22Rv1 (cell line): Measurements from ENCODE around the gene IL17RB.

Source experiments
- CTCF ChIP-seq: fragments of 450-650 bp; IDR thresholded peaks from 2 replicates; pipeline ENCODE4 v1.5.1; 2017; ENCODE audit warnings: mild to moderate bottlenecking
- ZFX ChIP-seq: fragments of 450-650 bp; IDR thresholded peaks from 2 replicates; pipeline ENCODE4 v1.6.1; 2017; ENCODE audit warnings: antibody characterized with exemption, borderline replicate concordance

GRCh38 chr3:53813876-53814275 is 32.5 kb upstream of the IL17RB start:
- TF ChIP-seq CTCF (no peak), ZFX (no peak)
